Ishikawa (cell line): ENCODE data around the gene DDIT4.

Experiments used
- CEBPB ChIP-seq: IDR thresholded peaks from 2 replicates; pipeline ENCODE4 v1.6.1; 2012
- CREB1 ChIP-seq: IDR thresholded peaks from 2 replicates; pipeline ENCODE4 v1.6.1; 2012; ENCODE audit warnings: low read depth
- EGR1 ChIP-seq: IDR thresholded peaks from 2 replicates; pipeline ENCODE4 v1.6.1; 2012
- EP300 ChIP-seq: IDR thresholded peaks from 2 replicates; pipeline ENCODE4 v1.6.1; 2012; ENCODE audit warnings: borderline replicate concordance
- FOXM1 ChIP-seq: IDR thresholded peaks from 2 replicates; pipeline ENCODE4 v1.6.1; 2012; ENCODE audit warnings: low read depth, borderline replicate concordance
- MAX ChIP-seq: IDR thresholded peaks from 2 replicates; pipeline ENCODE4 v1.6.1; 2012
- NFIC ChIP-seq: IDR thresholded peaks from 2 replicates; pipeline ENCODE4 v1.6.1; 2012
- RAD21 ChIP-seq: IDR thresholded peaks from 2 replicates; pipeline ENCODE4 v1.6.1; 2012; ENCODE audit warnings: low read depth
- REST ChIP-seq: IDR thresholded peaks from 2 replicates; pipeline ENCODE4 v1.6.1; 2012; ENCODE audit warnings: low read depth, mild to moderate bottlenecking
- TAF1 ChIP-seq: IDR thresholded peaks from 2 replicates; pipeline ENCODE4 v1.6.1; 2012; ENCODE audit warnings: low read depth, mild to moderate bottlenecking
- TCF12 ChIP-seq: IDR thresholded peaks from 2 replicates; pipeline ENCODE4 v1.6.1; 2012; ENCODE audit warnings: low read depth
- TEAD4 ChIP-seq: IDR thresholded peaks from 2 replicates; pipeline ENCODE4 v1.6.1; 2012
- USF1 ChIP-seq: IDR thresholded peaks from 2 replicates; pipeline ENCODE4 v1.6.1; 2012
- YY1 ChIP-seq: IDR thresholded peaks from 2 replicates; pipeline ENCODE4 v1.6.1; 2012; ENCODE audit warnings: low read depth
- ZBTB7A ChIP-seq: IDR thresholded peaks from 2 replicates; pipeline ENCODE4 v1.6.1; 2012; ENCODE audit warnings: low read depth

Gene DDIT4

GRCh38 chr10:72277340-72277995, 3.7 kb downstream of the DDIT4 start:
- no peak for TF ChIP-seq FOXM1
- TF ChIP-seq TAF1, result no peak
- TF ChIP-seq ZBTB7A, result no peak
- TF ChIP-seq YY1, result no peak
- no peak for TF ChIP-seq TEAD4
- no peak for TF ChIP-seq MAX
- no peak for TF ChIP-seq CEBPB
- no peak for TF ChIP-seq TCF12

- no peak for TF ChIP-seq NFIC
- no peak for TF ChIP-seq RAD21
- TF ChIP-seq EP300, result no peak
- no peak for TF ChIP-seq EGR1
- TF ChIP-seq TAF1, result no peak
- no peak for TF ChIP-seq CEBPB
- TF ChIP-seq YY1, result no peak
- no peak for TF ChIP-seq ZBTB7A
- no peak for TF ChIP-seq TEAD4
- TF ChIP-seq TCF12, result no peak
- TF ChIP-seq MAX, result no peak
- no peak for TF ChIP-seq REST
- TF ChIP-seq USF1, result no peak
- no peak for TF ChIP-seq FOXM1
- TF ChIP-seq CREB1, result no peak
Observed at GRCh38 chr10:72277996-72278667, 4.4 kb downstream of the DDIT4 start.

- TF ChIP-seq FOXM1 (no peak), EP300 (no peak), EGR1 (no peak), REST (no peak), CEBPB (no peak), TEAD4 (no peak), TCF12 (no peak), CREB1 (no peak), RAD21 (no peak), TAF1 (no peak), USF1 (no peak)
Observed at GRCh38 chr10:72278668-72279393, 5.1 kb downstream of the DDIT4 start.

- TF ChIP-seq MAX (no peak), TCF12 (no peak), CEBPB (no peak), ZBTB7A (no peak), NFIC (no peak), RAD21 (no peak), CREB1 (no peak), FOXM1 (no peak), EGR1 (no peak), TEAD4 (no peak), REST (no peak), YY1 (no peak), TAF1 (no peak), EP300 (no peak), USF1 (no peak)
Observed at GRCh38 chr10:72283131-72283530, 9.4 kb downstream of the DDIT4 start.
